Gastrocnemius medialis (tissue), 4 donors: ENCODE results near the gene ANXA2. TPM values are rescaled to one million over a fixed set of nuclear protein-coding genes. Genes with fewer than 3 reads are reported as not detected.

Experiments
- ATAC-seq, 2 donors: fragments of 150-250 bp; one replicate each; pipeline ENCODE4 v1.9.1; 2016
- DNase-seq, 2 donors: peaks; one replicate each; pipeline ENCODE4 v3.0.0-alpha.2; 2019
- H3K27ac ChIP-seq, 4 donors: fragments of 200-600 bp; sonication (generic); 1 replicate in 1 of 4; 2 replicates in 3 of 4; pipeline ENCODE4 v1.5.1; 2016 to 2018; ENCODE audit warnings: mild to moderate bottlenecking in 2 of 4, moderate library complexity in 1 of 4
- H3K27me3 ChIP-seq, 3 donors: fragments of 200-600 bp; sonication (generic) in 2 of 3; 1 replicate in 1 of 3; 2 replicates in 2 of 3; pipeline versions ENCODE4 v1.5.1 to v1.6.0; 2016 to 2019; ENCODE audit warnings: mild to moderate bottlenecking in 1 of 3, moderate library complexity in 1 of 3
- H3K36me3 ChIP-seq, 2 donors: fragments of 200-600 bp; sonication (generic) in 1 of 2; one replicate each; pipeline ENCODE4 v1.5.1; 2017 to 2018
- H3K4me1 ChIP-seq, 2 donors: fragments of 200-600 bp; sonication (generic) in 1 of 2; one replicate each; pipeline ENCODE4 v1.5.1; 2016 to 2017; ENCODE audit warnings: mild to moderate bottlenecking in 2 of 2
- H3K4me3 ChIP-seq, 4 donors: fragments of 200-600 bp; sonication (generic) in 3 of 4; 1 replicate in 1 of 4; 2 replicates in 3 of 4; pipeline ENCODE4 v1.5.1; 2016 to 2019; ENCODE audit warnings: mild to moderate bottlenecking in 2 of 4
- H3K9me3 ChIP-seq, 3 donors: fragments of 200-600 bp; sonication (generic) in 2 of 3; 1 replicate in 1 of 3; 2 replicates in 2 of 3; pipeline ENCODE4 v1.5.1; 2016 to 2019
- POLR2A ChIP-seq, 2 donors: fragments of 450-650 bp; IDR thresholded peaks; one replicate each; pipeline ENCODE4 v1.6.1; 2017; ENCODE audit warnings: antibody characterized with exemption in 2 of 2, mild to moderate bottlenecking in 2 of 2, moderate library complexity in 2 of 2
- in situ Hi-C, 4 donors: fragments of 200-750 bp; cut with MboI; loops; one replicate each; pipeline versions ENCODE4 v1.15.0 to v1.8.0; 2017; ENCODE audit warnings: low sequenced_read_pairs in 4 of 4
- intact Hi-C: fragments of 100-400 bp; cut with DNase I; formaldehyde crosslinking; loops from one replicate; pipeline ENCODE4 v1.15.1; 2023; ENCODE audit warnings: low total_unique reads
- total RNA-seq, 4 donors: library from RNA; depleted of rRNA; stranded (reverse); fragments of >200 nt; gene quantifications; one replicate each; pipeline versions ENCODE4 v1.1.0 to v1.2.3, GENCODE V29; 2016
- TF ChIP-seq, protein P1 (sequence below), 5 experiments: fragments of 450-650 bp in 3 of 5; fragments of 200-600 bp in 2 of 5; sonication (generic) in 2 of 5; IDR thresholded peaks in 4 of 5; conservative IDR thresholded peaks in 1 of 5; 1 replicate in 4 of 5; 2 replicates in 1 of 5; pipeline ENCODE4 v1.5.1; 2016 to 2019; ENCODE audit warnings: antibody characterized with exemption in 5 of 5, mild to moderate bottlenecking in 3 of 5, moderate library complexity in 3 of 5

Gene ANXA2
- total RNA-seq, 4 donors from 2014 or later = 266 to 386 (median 323) TPM

DNA sequence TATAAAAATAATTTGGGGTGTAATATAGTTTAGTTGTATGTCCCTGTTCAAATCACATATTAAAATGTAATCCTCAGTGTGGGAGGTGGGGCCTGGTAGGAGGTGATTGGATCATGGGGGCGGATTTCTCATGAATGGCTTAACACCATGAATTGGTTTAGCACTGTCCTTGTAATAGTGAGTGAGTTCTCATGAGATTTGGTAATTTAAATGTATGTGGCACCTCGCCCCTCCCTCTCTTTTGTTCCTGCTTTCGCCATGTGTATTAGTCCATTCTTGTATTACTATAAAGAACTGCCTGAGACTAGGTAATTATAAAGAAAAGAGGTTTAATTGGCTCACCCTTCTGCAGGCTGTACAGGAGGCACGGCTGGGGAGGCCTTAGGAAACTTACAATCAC lies 83.9 kb downstream of the ANXA2 start:
- Histone ChIP-seq H3K4me3 (no peak overlapping the region), H3K4me1 (no peaks in the 10 kb centered on the region), H3K27ac (no peak overlapping the region), H3K27me3 (no peaks in the 10 kb centered on the region), H3K36me3 (no peaks in the 10 kb centered on the region), H3K9me3 (no peaks in the 10 kb centered on the region)
- DNase-seq (no peak), ATAC-seq (no peak)
- TF ChIP-seq, protein P1, sequence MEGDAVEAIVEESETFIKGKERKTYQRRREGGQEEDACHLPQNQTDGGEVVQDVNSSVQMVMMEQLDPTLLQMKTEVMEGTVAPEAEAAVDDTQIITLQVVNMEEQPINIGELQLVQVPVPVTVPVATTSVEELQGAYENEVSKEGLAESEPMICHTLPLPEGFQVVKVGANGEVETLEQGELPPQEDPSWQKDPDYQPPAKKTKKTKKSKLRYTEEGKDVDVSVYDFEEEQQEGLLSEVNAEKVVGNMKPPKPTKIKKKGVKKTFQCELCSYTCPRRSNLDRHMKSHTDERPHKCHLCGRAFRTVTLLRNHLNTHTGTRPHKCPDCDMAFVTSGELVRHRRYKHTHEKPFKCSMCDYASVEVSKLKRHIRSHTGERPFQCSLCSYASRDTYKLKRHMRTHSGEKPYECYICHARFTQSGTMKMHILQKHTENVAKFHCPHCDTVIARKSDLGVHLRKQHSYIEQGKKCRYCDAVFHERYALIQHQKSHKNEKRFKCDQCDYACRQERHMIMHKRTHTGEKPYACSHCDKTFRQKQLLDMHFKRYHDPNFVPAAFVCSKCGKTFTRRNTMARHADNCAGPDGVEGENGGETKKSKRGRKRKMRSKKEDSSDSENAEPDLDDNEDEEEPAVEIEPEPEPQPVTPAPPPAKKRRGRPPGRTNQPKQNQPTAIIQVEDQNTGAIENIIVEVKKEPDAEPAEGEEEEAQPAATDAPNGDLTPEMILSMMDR (IDR thresholded peaks at IDR 0.05 in 4 of 5, conservative IDR thresholded peaks at IDR 0.05 in 1 of 5) = no peak
- TF ChIP-seq POLR2A (IDR thresholded peaks at IDR 0.05) = no peak
- intact Hi-C loops (no loop called here), in situ Hi-C loops (loop anchor here in 3 of 4 donors (25.0 kb wide), 2 partner anchors 402 to 577 kb away; no protein-coding TSS in a partner anchor)

DNA sequence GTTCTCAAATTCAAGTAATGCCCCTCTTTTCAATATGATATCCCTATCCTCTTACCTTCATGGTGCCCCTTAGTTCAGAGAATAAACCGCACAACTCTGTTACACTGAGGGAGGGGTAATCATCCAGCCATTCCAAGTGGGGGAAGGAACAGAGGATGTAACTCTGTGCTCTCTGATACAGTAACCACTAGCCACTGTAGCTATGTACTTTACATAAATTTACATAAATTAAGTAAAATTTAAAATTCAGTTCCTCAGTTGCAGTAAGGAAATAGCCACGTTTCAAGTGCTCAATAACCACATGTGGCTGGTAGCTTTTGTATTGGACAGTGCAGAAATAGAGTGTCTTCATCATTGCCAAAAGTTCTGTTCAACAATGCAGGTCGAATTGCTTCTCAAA lies 90.8 kb downstream of the ANXA2 start:
- ATAC-seq (no peak), DNase-seq (no peak)
- Histone ChIP-seq H3K9me3 (no peaks in the 10 kb centered on the region), H3K4me3 (no peak overlapping the region), H3K27me3 (no peaks in the 10 kb centered on the region), H3K4me1 (no peaks in the 10 kb centered on the region), H3K36me3 (no peaks in the 10 kb centered on the region), H3K27ac (no peak overlapping the region)
- TF ChIP-seq, protein P1 (IDR thresholded peaks at IDR 0.05 in 4 of 5, conservative IDR thresholded peaks at IDR 0.05 in 1 of 5) = no peak
- TF ChIP-seq POLR2A (IDR thresholded peaks at IDR 0.05) = no peak
- intact Hi-C loops (no loop called here), in situ Hi-C loops (loop anchor here in 3 of 4 donors (25.0 kb wide), 2 partner anchors 395 to 570 kb away; no protein-coding TSS in a partner anchor)

DNA sequence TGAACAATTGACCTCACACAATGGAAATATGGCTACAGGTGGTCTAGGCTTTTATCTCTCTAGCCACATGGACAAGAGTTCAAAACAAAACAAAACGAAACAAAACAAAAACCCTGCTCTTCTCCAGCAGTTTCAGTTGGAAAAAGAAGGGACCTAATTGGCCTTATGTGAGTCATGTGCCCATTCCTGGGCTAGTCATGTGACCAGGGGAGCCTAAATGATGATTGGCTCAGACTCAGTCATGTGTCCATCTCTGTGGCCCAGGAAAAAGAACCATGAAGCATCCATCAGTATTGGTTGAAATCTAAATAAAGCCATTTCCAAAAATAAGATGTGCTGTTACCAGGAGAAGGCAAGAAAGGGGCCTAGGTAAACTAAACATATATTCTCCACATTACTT lies 96.8 kb downstream of the ANXA2 start:
- ATAC-seq (no peak), DNase-seq (no peak)
- Histone ChIP-seq H3K36me3 (no peaks in the 10 kb centered on the region), H3K27ac (no peak overlapping the region), H3K27me3 (no peaks in the 10 kb centered on the region), H3K4me3 (no peak overlapping the region), H3K9me3 (no peaks in the 10 kb centered on the region), H3K4me1 (no peaks in the 10 kb centered on the region)
- intact Hi-C loops (no loop called here), in situ Hi-C loops (loop anchor here in 3 of 4 donors (25.0 kb wide), 2 partner anchors 389 to 564 kb away; no protein-coding TSS in a partner anchor)
- TF ChIP-seq, protein P1 (IDR thresholded peaks at IDR 0.05 in 4 of 5, conservative IDR thresholded peaks at IDR 0.05 in 1 of 5) = no peak
- TF ChIP-seq POLR2A (IDR thresholded peaks at IDR 0.05) = no peak

DNA sequence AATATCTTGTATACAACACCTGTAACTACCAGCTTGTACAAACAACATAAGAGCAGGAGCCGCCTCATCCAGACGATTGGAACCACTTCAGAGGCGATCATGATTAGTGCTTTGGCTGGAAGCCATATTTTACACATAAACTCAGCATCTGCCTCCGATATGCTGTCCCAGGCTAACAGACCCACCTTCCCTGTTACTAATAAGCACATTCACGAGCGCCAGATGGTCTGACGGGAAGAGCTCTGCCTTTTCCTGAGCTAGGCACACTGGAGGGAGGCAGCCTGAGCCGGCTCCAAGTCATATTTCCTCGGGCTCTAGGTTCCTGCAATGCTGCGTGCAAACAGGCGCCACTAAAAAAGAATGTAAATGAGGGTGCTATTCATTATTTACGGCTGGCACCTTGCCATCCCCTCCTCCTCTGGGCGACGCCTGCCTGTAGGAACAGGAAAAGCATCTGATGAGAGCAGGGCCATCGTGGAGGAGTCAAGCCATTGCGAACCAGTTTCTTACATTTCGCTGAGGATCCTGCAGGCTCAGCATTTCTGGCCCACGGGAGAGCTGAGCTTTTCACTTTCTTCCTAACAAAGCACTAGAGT lies 98.2 kb downstream of the ANXA2 start:
- H3K9me3 ChIP-seq = no peaks in the 10 kb centered on the region
- no peak for DNase-seq
- H3K4me3 ChIP-seq = no peak overlapping the region
- in situ Hi-C loops = loop anchor here in 3 of 4 donors (25.0 kb wide), 2 partner anchors 387 to 562 kb away; no protein-coding TSS in a partner anchor
- H3K27me3 ChIP-seq = no peaks in the 10 kb centered on the region
- TF ChIP-seq, protein P1 (IDR thresholded peaks at IDR 0.05 in 4 of 5, conservative IDR thresholded peaks at IDR 0.05 in 1 of 5) = no peak
- no peak for TF ChIP-seq POLR2A (IDR thresholded peaks at IDR 0.05)
- intact Hi-C loops = no loop called here
- no peak overlapping the region for H3K27ac ChIP-seq
- ATAC-seq = no peak
- H3K36me3 ChIP-seq = no peaks in the 10 kb centered on the region
- H3K4me1 ChIP-seq = no peaks in the 10 kb centered on the region

Other genes with a start within 250 kb of the ANXA2 start
- 10 to 100 TPM in 3 of 4 donors, 1 to 10 TPM in 1; 5.8 to 19.0 (median 14.3) TPM for gene ICE2, start 81.2 kb upstream of the ANXA2 start, total RNA-seq